GM12892 (cell line): ENCODE results near the gene MAGI2.

Experiments
- POLR2A ChIP-seq: IDR thresholded peaks from 2 replicates; pipeline ENCODE4 v1.6.1; 2011; ENCODE audit warnings: low read depth, low read length, control low read depth
- POLR2AphosphoS5 ChIP-seq: IDR thresholded peaks from 2 replicates; pipeline ENCODE4 v1.6.1; 2011; ENCODE audit warnings: low read depth, low read length, control low read depth
- TAF1 ChIP-seq: IDR thresholded peaks from 2 replicates; pipeline ENCODE4 v1.6.1; 2011; ENCODE audit warnings: low read depth, mild to moderate bottlenecking, control low read depth, low read length, borderline replicate concordance

DNA sequence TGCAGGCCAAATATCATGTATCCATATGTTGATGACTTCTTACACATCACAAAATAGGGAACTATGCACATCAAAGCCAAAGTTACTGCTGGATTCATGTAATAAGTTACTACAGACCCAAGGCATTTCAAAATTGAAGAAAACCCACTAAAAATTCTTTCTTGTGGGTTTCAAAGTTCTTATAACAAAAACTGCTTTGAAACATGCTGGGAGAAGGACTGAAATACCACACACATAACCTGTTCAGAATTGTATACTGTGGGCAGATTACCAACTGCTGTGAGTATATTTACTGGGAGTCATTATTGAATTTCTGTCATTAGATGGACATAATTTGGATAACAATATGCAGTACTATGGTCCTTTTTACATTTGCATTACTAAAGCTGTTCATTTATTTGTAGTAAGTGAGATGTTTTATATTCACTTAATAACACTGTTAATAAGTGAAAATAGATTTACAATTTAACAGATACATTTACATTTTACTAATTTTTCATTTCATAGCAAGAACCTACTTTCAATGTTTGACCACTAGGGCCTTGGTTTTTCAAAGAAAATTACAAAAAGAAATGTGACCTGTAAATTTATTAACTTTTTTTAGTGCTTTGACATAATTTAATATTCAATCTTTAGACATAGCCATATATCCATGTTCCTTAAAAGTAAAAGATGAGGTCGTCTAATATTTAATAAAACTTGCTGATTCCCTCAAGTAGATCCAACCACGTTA, 132.6 kb downstream of the MAGI2 start:
- TF ChIP-seq POLR2A (no peak), TAF1 (no peak), POLR2AphosphoS5 (no peak)
